A549 (cell line): ENCODE measurements around the gene EPDR1. TPM values are rescaled to one million over a fixed set of nuclear protein-coding genes. Genes with fewer than 3 reads are reported as not detected.
A peak's percentile ranks its signal among the peaks of the same experiment; 100 is the strongest.

ENCODE experiments used
- CBX2 ChIP-seq: fragments of 200-600 bp; sonication (generic); IDR thresholded peaks from 2 replicates; pipeline ENCODE4 v1.6.1; 2016; ENCODE audit warnings: low read depth, mild to moderate bottlenecking, borderline replicate concordance
- CTCF ChIP-seq: fragments of >200 bp; sonication (Bioruptor Twin); formaldehyde crosslinking; IDR thresholded peaks from 3 replicates; pipeline ENCODE4 v1.5.1; 2016
- EHF ChIP-seq: fragments of 250-450 bp; sonication (Bioruptor Pico); IDR thresholded peaks from 2 replicates; pipeline ENCODE4 v1.5.0; 2020; ENCODE audit warnings: mild to moderate bottlenecking
- EP300 ChIP-seq, 2 experiments: fragments of >200 bp; sonication (Bioruptor Twin); formaldehyde crosslinking; IDR thresholded peaks; 2 replicates in 1 of 2; 3 replicates in 1 of 2; pipeline ENCODE4 v1.6.1; 2016 to 2017
- FOSL2 ChIP-seq, 2 experiments: fragments of 450-650 bp in 1 of 2; fragments of >200 bp in 1 of 2; sonication (Bioruptor Twin) in 1 of 2; formaldehyde crosslinking; IDR thresholded peaks; 2 replicates each; pipeline versions ENCODE4 v1.5.0 to v1.6.1; 2016 to 2020; ENCODE audit warnings: mild to moderate bottlenecking in 1 of 2, moderate library complexity in 1 of 2
- FOXS1 ChIP-seq: fragments of 250-450 bp; sonication (Bioruptor Pico); IDR thresholded peaks from 2 replicates; pipeline ENCODE4 v1.5.0; 2020; ENCODE audit warnings: mild to moderate bottlenecking, moderate library complexity
- GATA3 ChIP-seq: IDR thresholded peaks from 2 replicates; pipeline ENCODE4 v1.6.1; 2012; ENCODE audit warnings: borderline replicate concordance
- HDAC2 ChIP-seq: fragments of 200-600 bp; sonication (generic); IDR thresholded peaks from 2 replicates; pipeline ENCODE4 v1.6.1; 2016
- HES2 ChIP-seq: fragments of >200 bp; sonication (Bioruptor Twin); formaldehyde crosslinking; IDR thresholded peaks from 2 replicates; pipeline ENCODE4 v1.6.1; 2016
- HOXA7 ChIP-seq: fragments of 250-450 bp; sonication (Bioruptor Pico); IDR thresholded peaks from 2 replicates; pipeline ENCODE4 v1.5.0; 2020; ENCODE audit warnings: mild to moderate bottlenecking, moderate library complexity
- HOXB5 ChIP-seq: fragments of 250-450 bp; sonication (Bioruptor Pico); IDR thresholded peaks from 2 replicates; pipeline ENCODE4 v1.5.0; 2020; ENCODE audit warnings: mild to moderate bottlenecking, moderate library complexity
- JUN ChIP-seq, 2 experiments: fragments of >200 bp; sonication (Bioruptor Twin); formaldehyde crosslinking; IDR thresholded peaks; 2 replicates in 1 of 2; 3 replicates in 1 of 2; pipeline ENCODE4 v1.6.1; 2016 to 2017
- JUNB ChIP-seq: fragments of >200 bp; sonication (Bioruptor Twin); formaldehyde crosslinking; IDR thresholded peaks from 2 replicates; pipeline ENCODE4 v1.6.1; 2016
- KDM1A ChIP-seq: fragments of 200-600 bp; sonication (generic); IDR thresholded peaks from 2 replicates; pipeline ENCODE4 v1.6.1; 2016; ENCODE audit warnings: low read depth, mild to moderate bottlenecking
- KDM5A ChIP-seq: fragments of 200-600 bp; sonication (generic); IDR thresholded peaks from 2 replicates; pipeline ENCODE4 v1.6.1; 2016; ENCODE audit warnings: antibody characterized with exemption, mild to moderate bottlenecking
- MAFK ChIP-seq: fragments of 450-650 bp; IDR thresholded peaks from 2 replicates; pipeline ENCODE4 v1.6.1; 2014; ENCODE audit not compliant: partially characterized antibody
- MAX ChIP-seq: IDR thresholded peaks from 2 replicates; pipeline ENCODE4 v1.6.1; 2012
- MAZ ChIP-seq: fragments of 150-350 bp; IDR thresholded peaks from 2 replicates; pipeline ENCODE4 v1.6.1; 2014; ENCODE audit warnings: antibody characterized with exemption, low read depth, low read length, borderline replicate concordance
- MYC ChIP-seq: IDR thresholded peaks from 2 replicates; pipeline ENCODE4 v1.6.1; 2012; ENCODE audit warnings: mild to moderate bottlenecking, inconsistent platforms, low read length, improper control_type of control experiment, borderline replicate concordance
- NPAS2 ChIP-seq: fragments of 250-450 bp; sonication (Bioruptor Pico); IDR thresholded peaks from 2 replicates; pipeline ENCODE4 v1.8.0; 2022; ENCODE audit warnings: mild to moderate bottlenecking, moderate library complexity, borderline replicate concordance
- PHF8 ChIP-seq: fragments of 200-600 bp; sonication (generic); IDR thresholded peaks from 2 replicates; pipeline ENCODE4 v1.6.1; 2016; ENCODE audit warnings: low read depth, mild to moderate bottlenecking, antibody characterized with exemption, moderate library complexity, borderline replicate concordance
- POLR2AphosphoS2 ChIP-seq: conservative IDR thresholded peaks from 2 replicates; pipeline ENCODE4 v1.6.1; 2012; ENCODE audit warnings: low read length, improper control_type of control experiment, inconsistent platforms
- RARB ChIP-seq: fragments of 250-450 bp; sonication (Bioruptor Pico); IDR thresholded peaks from 2 replicates; pipeline ENCODE4 v1.8.0; 2021; ENCODE audit warnings: mild to moderate bottlenecking, moderate library complexity
- RCOR1 ChIP-seq: fragments of 150-350 bp; IDR thresholded peaks from 2 replicates; pipeline ENCODE4 v1.6.1; 2014; ENCODE audit warnings: antibody characterized with exemption, low read length, low read depth
- REST ChIP-seq: fragments of 200-600 bp; sonication (generic); IDR thresholded peaks from 2 replicates; pipeline ENCODE4 v1.6.1; 2016; ENCODE audit warnings: antibody characterized with exemption, mild to moderate bottlenecking, moderate library complexity
- RFX5 ChIP-seq: fragments of 450-650 bp; IDR thresholded peaks from 2 replicates; pipeline ENCODE4 v1.7.1; 2014; ENCODE audit warnings: antibody characterized with exemption, mild to moderate bottlenecking, moderate library complexity
- RNF2 ChIP-seq: fragments of 200-600 bp; sonication (generic); IDR thresholded peaks from 2 replicates; pipeline ENCODE4 v1.6.1; 2016; ENCODE audit warnings: low read depth, mild to moderate bottlenecking, antibody characterized with exemption, moderate library complexity, borderline replicate concordance
- SMC3 ChIP-seq: fragments of >200 bp; sonication (Bioruptor Twin); formaldehyde crosslinking; IDR thresholded peaks from 3 replicates; pipeline ENCODE4 v1.6.1; 2018; ENCODE audit warnings: inconsistent platforms
- SREBF2 ChIP-seq: fragments of 450-650 bp; IDR thresholded peaks from 2 replicates; pipeline ENCODE4 v1.6.1; 2014; ENCODE audit warnings: mild to moderate bottlenecking, moderate library complexity
- TFCP2L1 ChIP-seq: fragments of 250-450 bp; sonication (Bioruptor Pico); IDR thresholded peaks from 2 replicates; pipeline ENCODE4 v1.5.0; 2021; ENCODE audit warnings: mild to moderate bottlenecking
- TP53 ChIP-seq: fragments of 250-450 bp; sonication (Bioruptor Pico); IDR thresholded peaks from 2 replicates; pipeline ENCODE4 v1.5.0; 2021; ENCODE audit warnings: mild to moderate bottlenecking, moderate library complexity
- ZC3H11A ChIP-seq: fragments of 450-650 bp; IDR thresholded peaks from 2 replicates; pipeline ENCODE4 v1.6.1; 2014; ENCODE audit warnings: antibody characterized with exemption, mild to moderate bottlenecking
- ZFP36 ChIP-seq: fragments of 450-650 bp; IDR thresholded peaks from 2 replicates; pipeline ENCODE4 v1.6.1; 2014; ENCODE audit warnings: borderline replicate concordance; ENCODE audit not compliant: partially characterized antibody
- ZNF302 ChIP-seq: fragments of 250-450 bp; sonication (Bioruptor Pico); IDR thresholded peaks from 2 replicates; pipeline ENCODE4 v1.9.0; 2021; ENCODE audit warnings: inconsistent platforms, mild to moderate bottlenecking, moderate library complexity
- ZSCAN20 ChIP-seq: fragments of 250-450 bp; sonication (Bioruptor Pico); IDR thresholded peaks from 2 replicates; pipeline ENCODE4 v1.8.0; 2022; ENCODE audit warnings: mild to moderate bottlenecking, moderate library complexity
- polyA plus RNA-seq, 4 experiments: library from polyadenylated mRNA; depleted of rRNA in 3 of 4; stranded (reverse); fragments of >200 nt; fragmentation: RNase III in 1 of 4; extraction: RNeasy Plus Mini Kit Qiagen cat#74134 plus additional on column Dnase treatment in 1 of 4; gene quantifications; 2 replicates in 3 of 4; 3 replicates in 1 of 4; pipeline ENCODE4 v1.2.3, GENCODE V29; 2011 to 2017

EPDR1 gene
- polyA plus RNA-seq, 2 of the 4 experiments (the other 2 are of a cell fraction) = 101 to 112 TPM

- no peak for TF ChIP-seq REST
- TF ChIP-seq HOXA7 = no peak
- no peak for TF ChIP-seq NPAS2 (CRISPR knock-in tag)
- no peak for TF ChIP-seq SMC3
- no peak for TF ChIP-seq HDAC2
- TF ChIP-seq RFX5 = no peak
- TF ChIP-seq GATA3 = peak; percentile 85
- TF ChIP-seq TP53 (CRISPR knock-in tag) = no peak
- 0 out of 5 replicates have a peak, but pooled peaks of 1 of the 2 experiments have one; percentile 18 for TF ChIP-seq JUN (IDR thresholded peaks at IDR 0.05)
- no peak for TF ChIP-seq SREBF2
- TF ChIP-seq FOSL2 (IDR thresholded peaks at IDR 0.05) = 0 out of 2 replicates have a peak, but pooled peaks have one; percentile 14
- TF ChIP-seq FOSL2 (CRISPR knock-in tag; IDR thresholded peaks at IDR 0.05) = peak; percentile 80
- TF ChIP-seq MAZ = no peak
- no peak for TF ChIP-seq PHF8
- no peak for TF ChIP-seq JUNB
- TF ChIP-seq EHF = no peak
- no peak for TF ChIP-seq POLR2AphosphoS2
- TF ChIP-seq FOXS1 (CRISPR knock-in tag) = no peak
- TF ChIP-seq KDM1A = no peak
- no peak for TF ChIP-seq HES2
- peak; percentile 26; the same call in 1 of the 2 replicates for TF ChIP-seq MAX
- no peak for TF ChIP-seq KDM5A
- TF ChIP-seq RARB = peak; percentile 97
- TF ChIP-seq MYC = no peak
- no peak for TF ChIP-seq CBX2
- no peak for TF ChIP-seq HOXB5 (CRISPR knock-in tag)
- no peak for TF ChIP-seq ZSCAN20
- no peak for TF ChIP-seq RCOR1
- TF ChIP-seq TFCP2L1 = no peak
- no peak for TF ChIP-seq RNF2
- no peak for TF ChIP-seq ZC3H11A
- no peak for TF ChIP-seq CTCF
- no peak for TF ChIP-seq EP300 (IDR thresholded peaks at IDR 0.05)
- TF ChIP-seq ZFP36 = no peak
- TF ChIP-seq ZNF302 (CRISPR knock-in tag) = no peak
- TF ChIP-seq MAFK = peak; percentile 100
Measured at GRCh38 chr7:37901890-37902524, 18.4 kb upstream of the EPDR1 start (continued).
